ENCODE results near the gene KCNJ12. TPM values are rescaled to one million over a fixed set of nuclear protein-coding genes. Genes with fewer than 3 reads are reported as not detected.
"Not testable (repeated sequence)": the region's sequence is repeated elsewhere in the genome, so short reads cannot be mapped to it uniquely, and the experiment has no call there.

The KCNJ12 gene
- total RNA-seq, 1 donor from 2014 or later = 0.76 TPM

DNA sequence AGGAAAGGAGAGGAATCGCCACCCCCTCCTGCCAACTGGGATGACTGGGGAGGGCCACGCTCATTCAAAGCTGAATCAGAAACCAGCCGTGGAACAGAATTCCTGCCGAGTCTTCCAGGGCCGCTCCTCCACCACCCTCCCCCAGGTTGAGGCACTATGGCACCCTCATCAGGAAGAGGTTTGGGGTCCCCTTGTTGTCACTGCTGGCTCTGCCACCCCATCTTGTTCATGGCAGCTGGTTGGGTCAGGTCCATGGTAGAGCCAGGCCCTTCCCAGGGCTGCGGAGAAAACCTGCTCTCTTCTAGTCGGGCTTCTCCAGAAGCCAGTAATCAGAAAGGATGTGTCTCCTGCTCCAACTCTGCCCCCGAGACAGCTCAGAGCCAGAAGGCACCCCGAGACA, 41.8 kb downstream of the KCNJ12 start:
- TF ChIP-seq, protein P1, sequence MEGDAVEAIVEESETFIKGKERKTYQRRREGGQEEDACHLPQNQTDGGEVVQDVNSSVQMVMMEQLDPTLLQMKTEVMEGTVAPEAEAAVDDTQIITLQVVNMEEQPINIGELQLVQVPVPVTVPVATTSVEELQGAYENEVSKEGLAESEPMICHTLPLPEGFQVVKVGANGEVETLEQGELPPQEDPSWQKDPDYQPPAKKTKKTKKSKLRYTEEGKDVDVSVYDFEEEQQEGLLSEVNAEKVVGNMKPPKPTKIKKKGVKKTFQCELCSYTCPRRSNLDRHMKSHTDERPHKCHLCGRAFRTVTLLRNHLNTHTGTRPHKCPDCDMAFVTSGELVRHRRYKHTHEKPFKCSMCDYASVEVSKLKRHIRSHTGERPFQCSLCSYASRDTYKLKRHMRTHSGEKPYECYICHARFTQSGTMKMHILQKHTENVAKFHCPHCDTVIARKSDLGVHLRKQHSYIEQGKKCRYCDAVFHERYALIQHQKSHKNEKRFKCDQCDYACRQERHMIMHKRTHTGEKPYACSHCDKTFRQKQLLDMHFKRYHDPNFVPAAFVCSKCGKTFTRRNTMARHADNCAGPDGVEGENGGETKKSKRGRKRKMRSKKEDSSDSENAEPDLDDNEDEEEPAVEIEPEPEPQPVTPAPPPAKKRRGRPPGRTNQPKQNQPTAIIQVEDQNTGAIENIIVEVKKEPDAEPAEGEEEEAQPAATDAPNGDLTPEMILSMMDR (IDR thresholded peaks at IDR 0.05; ENCODE audit: unreplicated experiment) = no peak
- Mint-ChIP-seq H3K27ac (no peak overlapping the region), H3K9me3 (no peaks in the 10 kb centered on the region), H3K36me3 (no peaks in the 10 kb centered on the region), H3K4me3 (no peak overlapping the region), H3K27me3 (ENCODE audit: low read depth) (peaks cover 1% of the 10 kb centered on the region), H3K4me1 (no peaks in the 10 kb centered on the region)
- no peak for DNase-seq (ENCODE audit: low spot score in 2 of 2, unreplicated experiment in 2 of 2)

DNA sequence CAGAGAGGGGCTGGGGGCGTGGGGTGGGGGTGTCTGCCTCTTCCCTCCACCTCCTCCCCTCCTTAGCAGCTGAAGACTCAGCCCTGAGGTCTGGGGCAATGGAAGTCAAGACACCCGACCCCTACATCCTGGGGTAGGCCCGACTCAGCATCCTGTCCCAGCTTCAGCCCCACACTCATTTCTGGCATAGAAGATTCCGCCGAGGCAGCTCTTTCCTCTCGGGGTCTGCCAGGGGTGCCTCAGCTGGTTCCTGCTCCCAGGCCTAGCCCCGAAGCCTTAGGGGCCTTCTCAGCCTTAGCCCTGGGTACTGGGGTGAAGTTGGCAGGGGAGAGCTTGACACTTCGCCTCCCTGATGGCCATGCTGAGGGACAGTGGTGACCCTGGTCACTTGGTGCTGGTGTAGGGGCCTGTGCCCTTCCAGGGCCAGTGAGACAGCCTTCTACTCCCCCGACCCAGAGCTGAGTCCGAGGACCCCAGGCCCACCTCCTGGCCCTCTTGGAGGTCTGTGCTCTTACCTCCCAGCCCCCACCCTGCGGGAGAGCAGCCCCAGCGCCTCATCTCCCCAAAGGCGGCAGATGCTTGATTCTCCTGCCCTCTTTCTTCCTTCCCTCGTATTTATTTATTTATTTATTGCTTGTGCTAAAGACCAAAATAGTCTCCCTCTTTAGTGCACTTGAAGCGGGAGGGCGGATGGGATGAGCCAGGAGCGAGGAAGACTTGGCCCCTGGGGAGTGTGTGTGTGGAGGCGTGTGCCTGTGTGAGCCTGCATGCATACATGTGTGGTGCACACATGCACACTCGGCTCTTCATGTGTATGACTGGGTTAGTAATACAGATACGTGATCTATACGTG, 42.5 kb downstream of the KCNJ12 start:
- Mint-ChIP-seq H3K27me3 (ENCODE audit: low read depth) (peaks cover 1% of the 10 kb centered on the region), H3K27ac (no peak overlapping the region), H3K4me1 (no peaks in the 10 kb centered on the region), H3K4me3 (no peak overlapping the region), H3K9me3 (no peaks in the 10 kb centered on the region), H3K36me3 (no peaks in the 10 kb centered on the region)
- TF ChIP-seq, protein P1 (IDR thresholded peaks at IDR 0.05; ENCODE audit: unreplicated experiment) = no peak
- no peak for DNase-seq (ENCODE audit: low spot score in 2 of 2, unreplicated experiment in 2 of 2)

DNA sequence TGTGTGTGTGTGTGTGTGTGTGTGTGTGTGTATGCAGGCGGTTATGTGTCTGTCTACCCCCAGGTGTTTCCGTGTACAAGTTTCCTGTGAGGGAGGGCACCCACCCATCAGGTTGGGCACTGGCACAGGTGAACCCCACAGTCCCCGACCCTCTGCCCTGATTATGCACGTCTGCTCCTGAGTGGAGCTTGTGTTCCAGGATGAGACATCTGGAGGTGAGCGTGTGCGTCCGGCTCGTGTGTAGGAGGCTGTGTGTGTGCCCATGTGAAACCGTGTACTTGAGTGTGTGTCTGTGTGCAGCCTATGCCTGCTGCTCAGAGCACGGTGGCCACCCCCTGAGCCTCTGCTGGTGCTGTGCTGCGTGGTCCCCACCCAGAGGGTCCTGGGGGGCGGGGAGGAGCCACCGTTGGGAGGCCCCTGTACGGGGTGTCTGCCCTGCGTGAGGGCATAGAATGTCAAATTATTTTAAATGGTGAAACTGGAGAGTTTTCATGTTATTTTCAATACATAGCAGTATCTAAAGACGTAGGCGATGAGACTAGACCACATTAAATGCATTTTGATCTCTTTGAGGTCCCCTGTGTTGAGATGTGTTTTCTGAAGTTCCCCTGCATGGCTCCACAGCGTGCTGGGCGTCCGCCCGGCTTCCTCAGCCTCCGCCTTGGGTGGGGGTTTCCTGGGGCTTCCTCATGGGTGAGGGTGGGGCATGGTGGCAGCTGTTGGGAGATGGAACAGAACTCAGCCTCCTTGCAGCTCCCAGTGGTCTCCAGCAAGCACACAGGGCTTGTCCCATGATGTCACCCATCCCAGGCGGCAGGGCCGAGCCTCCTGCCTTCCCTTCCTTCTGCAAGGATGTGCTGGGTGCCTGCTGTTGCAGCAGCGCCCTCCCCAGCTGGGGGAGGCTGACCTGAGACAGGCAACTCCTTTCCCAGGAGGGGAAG, 43.4 kb downstream of the KCNJ12 start:
- Mint-ChIP-seq H3K27me3 (ENCODE audit: low read depth) (peaks cover 1% of the 10 kb centered on the region), H3K4me1 (no peaks in the 10 kb centered on the region), H3K9me3 (no peaks in the 10 kb centered on the region), H3K27ac (no peak overlapping the region), H3K4me3 (no peak overlapping the region), H3K36me3 (no peaks in the 10 kb centered on the region)
- no peak for DNase-seq (ENCODE audit: low spot score in 2 of 2, unreplicated experiment in 2 of 2)
- TF ChIP-seq, protein P1 (IDR thresholded peaks at IDR 0.05; ENCODE audit: unreplicated experiment) = no peak

DNA sequence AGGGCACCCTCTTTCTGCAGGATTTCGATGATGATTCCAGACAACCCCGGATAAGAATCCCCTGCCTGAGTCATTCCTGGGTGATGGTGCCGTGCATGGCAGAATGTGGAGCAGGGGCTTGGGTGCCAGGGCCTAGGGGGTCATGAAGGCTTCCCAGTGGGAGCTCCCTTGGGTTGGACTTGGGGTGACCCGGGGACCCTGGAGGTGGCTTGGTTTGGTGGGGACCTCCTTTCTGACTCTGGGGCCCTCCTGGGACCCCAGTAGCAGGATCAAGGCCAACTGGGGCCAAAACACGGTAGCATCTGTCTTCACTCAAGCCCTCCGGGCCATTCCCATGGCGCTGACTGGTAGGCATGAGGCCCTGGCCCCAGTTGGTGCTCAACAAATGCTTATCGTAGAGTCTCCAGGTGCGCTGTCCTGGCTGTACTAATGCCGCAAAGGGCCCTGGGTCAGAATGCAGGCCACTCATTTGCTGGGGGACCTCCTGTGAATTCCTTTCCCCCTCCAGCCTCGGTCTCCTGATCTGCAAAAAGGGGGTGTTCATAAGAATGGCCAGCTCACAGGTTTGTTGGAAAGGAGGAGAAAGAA, 44.4 kb downstream of the KCNJ12 start:
- not testable (repeated sequence) for H3K27me3 Mint-ChIP-seq (ENCODE audit: low read depth); H3K27ac Mint-ChIP-seq; H3K9me3 Mint-ChIP-seq; DNase-seq (ENCODE audit: low spot score in 2 of 2, unreplicated experiment in 2 of 2); H3K4me1 Mint-ChIP-seq; H3K4me3 Mint-ChIP-seq; H3K36me3 Mint-ChIP-seq

DNA sequence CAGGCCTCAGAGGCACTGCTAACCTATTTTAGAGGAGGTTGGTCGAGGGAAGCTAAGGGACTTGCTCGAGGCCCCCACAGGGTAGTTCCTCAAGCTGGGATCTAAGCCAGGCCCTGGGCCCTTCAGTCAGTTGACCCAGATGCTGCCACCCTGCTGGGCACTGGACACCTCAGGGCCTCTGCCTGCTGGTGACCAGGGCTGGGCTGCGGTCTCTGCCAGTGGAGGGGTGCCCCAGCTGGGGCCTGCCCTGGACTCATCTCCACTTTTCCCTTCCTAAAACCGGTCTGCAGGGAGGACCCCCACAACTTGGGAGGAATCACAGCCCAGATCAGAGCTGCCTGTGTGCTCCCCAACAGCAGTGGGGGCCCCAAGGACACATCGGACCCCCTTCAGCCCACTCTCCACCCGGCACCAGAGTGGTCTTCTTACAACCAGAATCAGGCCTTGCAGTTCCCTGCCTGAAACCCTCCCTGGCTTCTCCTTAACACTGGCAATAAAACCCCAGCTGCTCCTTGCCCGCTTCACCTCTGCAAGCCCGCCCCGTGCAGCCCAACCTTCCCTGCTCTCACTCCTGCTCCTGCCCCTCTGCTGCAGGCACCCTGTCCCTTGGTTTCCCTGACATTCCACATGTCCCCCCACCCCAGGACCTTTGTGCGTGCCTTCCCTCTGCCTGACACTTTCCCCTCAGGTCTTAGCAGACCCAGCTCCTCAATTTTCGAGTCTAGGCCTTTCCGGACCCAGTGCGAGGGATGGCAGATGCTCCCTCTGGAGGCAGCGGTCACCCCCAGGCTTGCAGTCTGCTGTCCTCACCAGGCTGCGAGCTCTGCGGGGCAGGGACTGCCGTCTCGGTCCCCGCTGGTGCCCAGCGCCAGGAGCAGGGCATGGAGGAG, 45.5 kb downstream of the KCNJ12 start:
- not testable (repeated sequence) for H3K4me3 Mint-ChIP-seq; DNase-seq (ENCODE audit: low spot score in 2 of 2, unreplicated experiment in 2 of 2); H3K27me3 Mint-ChIP-seq (ENCODE audit: low read depth); H3K9me3 Mint-ChIP-seq; H3K4me1 Mint-ChIP-seq; H3K36me3 Mint-ChIP-seq; H3K27ac Mint-ChIP-seq

DNA sequence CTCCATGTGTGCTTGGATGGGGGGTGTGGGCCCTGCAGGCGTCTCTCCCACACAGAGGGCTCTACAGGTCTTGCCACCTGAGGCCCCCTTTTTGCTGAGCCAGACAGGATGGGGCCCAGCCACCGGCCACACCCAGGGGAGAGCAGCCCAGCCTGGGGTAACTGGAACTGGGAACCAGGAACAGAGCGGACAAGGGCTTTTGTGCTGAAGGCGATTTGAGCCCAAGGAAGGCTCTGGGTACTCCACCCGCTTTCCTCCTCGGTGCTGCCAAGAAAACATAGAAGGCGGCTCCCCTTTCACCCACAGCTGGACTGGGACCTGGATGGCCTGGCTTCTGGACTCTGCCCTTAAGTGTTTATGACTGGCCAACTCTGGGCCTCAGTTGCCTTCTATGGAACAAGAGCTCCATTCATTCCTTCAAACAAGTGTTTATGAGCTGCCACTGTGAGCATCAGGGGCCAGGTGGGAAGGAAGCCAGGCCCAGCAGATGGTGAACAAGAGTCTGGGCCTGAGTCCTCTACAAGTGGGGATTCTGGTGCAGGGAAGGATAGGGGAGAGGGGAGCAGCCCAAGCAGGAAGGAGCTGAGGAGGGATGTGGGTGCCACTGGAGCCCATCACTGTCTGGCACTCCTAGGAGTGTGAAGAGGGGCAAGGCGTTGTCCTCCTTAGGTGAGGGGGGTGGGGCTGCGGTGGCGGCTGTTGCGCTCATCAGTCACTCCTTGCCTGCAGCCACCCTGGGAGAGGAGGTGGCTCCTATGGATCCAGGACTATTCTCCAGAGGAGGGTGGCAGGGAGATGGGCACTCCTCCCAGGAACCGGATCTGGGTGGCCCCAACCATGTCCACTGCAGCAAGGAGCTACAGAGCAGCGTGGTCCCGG, 46.4 kb downstream of the KCNJ12 start:
- not testable (repeated sequence) for H3K27me3 Mint-ChIP-seq (ENCODE audit: low read depth); H3K4me3 Mint-ChIP-seq; H3K9me3 Mint-ChIP-seq; H3K27ac Mint-ChIP-seq; H3K4me1 Mint-ChIP-seq; H3K36me3 Mint-ChIP-seq; DNase-seq (ENCODE audit: low spot score in 2 of 2, unreplicated experiment in 2 of 2)

DNA sequence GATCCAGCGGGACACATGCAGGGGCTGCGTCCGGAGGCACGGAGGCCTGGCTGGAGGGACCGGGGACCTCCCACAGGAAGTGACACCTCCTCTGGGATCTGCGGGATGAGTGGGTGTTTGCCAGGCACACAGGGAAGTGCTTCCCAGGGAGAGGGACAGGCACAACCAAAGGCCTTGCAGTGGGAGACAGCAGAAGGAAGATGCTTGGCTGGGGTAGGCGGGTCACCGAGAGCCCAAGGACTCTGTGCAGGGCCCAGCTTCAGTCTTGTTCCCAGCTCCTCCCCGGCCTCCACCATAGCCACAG, 47.0 kb downstream of the KCNJ12 start:
- H3K4me1 Mint-ChIP-seq; H3K9me3 Mint-ChIP-seq; H3K27me3 Mint-ChIP-seq (ENCODE audit: low read depth); H3K27ac Mint-ChIP-seq; DNase-seq (ENCODE audit: low spot score in 2 of 2, unreplicated experiment in 2 of 2); H3K36me3 Mint-ChIP-seq; H3K4me3 Mint-ChIP-seq: not testable (repeated sequence)

DNA sequence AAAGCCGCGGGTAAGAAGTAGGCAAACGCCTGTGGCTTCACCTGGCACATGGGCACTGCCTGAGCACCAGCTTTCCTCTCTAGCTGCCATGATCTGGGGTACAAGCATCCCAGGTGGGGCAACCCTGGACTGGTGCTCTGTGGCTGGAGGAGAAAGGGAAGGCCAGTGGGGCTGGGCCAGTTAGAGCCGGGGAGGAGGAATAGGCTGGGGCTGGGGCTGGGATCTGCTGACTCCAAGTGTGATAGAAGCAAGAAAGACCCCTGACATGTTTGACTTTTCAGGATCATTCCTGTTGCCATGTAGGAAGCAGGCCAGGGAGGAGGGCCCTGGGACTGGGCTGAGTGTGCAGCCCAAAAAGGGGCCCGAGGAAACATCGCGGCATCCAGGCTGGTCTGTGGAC, 48.5 kb downstream of the KCNJ12 start:
- H3K27me3 Mint-ChIP-seq (ENCODE audit: low read depth) = peaks cover 11% of the 10 kb centered on the region
- H3K9me3 Mint-ChIP-seq; H3K4me3 Mint-ChIP-seq; DNase-seq (ENCODE audit: low spot score in 2 of 2, unreplicated experiment in 2 of 2); H3K4me1 Mint-ChIP-seq; H3K27ac Mint-ChIP-seq; H3K36me3 Mint-ChIP-seq: not testable (repeated sequence)

All from mesothelial cell of epicardium (in vitro differentiated cells).